OCI-LY3 (cell line): ENCODE results near the gene PRADC1.

Source experiments
- CTCF ChIP-seq: fragments of 200-600, 300-600 bp; sonication (generic); IDR thresholded peaks from 2 replicates; pipeline ENCODE4 v1.5.1; 2014; ENCODE audit warnings: antibody characterized with exemption, low read length, low read depth
- EZH2phosphoT487 ChIP-seq: fragments of 200-600 bp; shearing (Covaris generic); IDR thresholded peaks from 2 replicates; pipeline ENCODE4 v1.6.1; 2018; ENCODE audit warnings: antibody characterized with exemption, mixed run types, low read depth

- TF ChIP-seq CTCF, result no peak
- no peak for TF ChIP-seq EZH2phosphoT487
Measured at GRCh38 chr2:73237168-73237567, 4.1 kb upstream of the PRADC1 start.
